Fibroblast of mammary gland (primary cell): ENCODE data around the gene SART3.

Experiments
- DNase-seq: peaks from one replicate; pipeline ENCODE4 v3.0.0-alpha.2; 2010; ENCODE audit warnings: low read depth
- H3K4me3 ChIP-seq: 2 replicates; pipeline ENCODE4 v1.5.1; 2011; ENCODE audit warnings: low read depth, mild to moderate bottlenecking, low read length, moderate library complexity; ENCODE audit not compliant: control insufficient read depth
- CTCF ChIP-seq: conservative IDR thresholded peaks from 2 replicates; pipeline ENCODE4 v1.5.1; 2011; ENCODE audit warnings: low read depth, low read length, inconsistent platforms; ENCODE audit not compliant: control insufficient read depth, insufficient read depth

Gene SART3

GRCh38 chr12:108560752-108561719 lies at the start of gene SART3:
Gene SART3, minus strand, starts transcription at chr12:108561173. Its CDS starts 19 bp downstream, at chr12:108561154.
- peak within 1 kb of the TSS; percentile 85 for H3K4me3 ChIP-seq
- peak; percentile 89 for DNase-seq
- no peak for TF ChIP-seq CTCF

- TF ChIP-seq CTCF, result no peak
- DNase-seq, result no peak
- H3K4me3 ChIP-seq, result no peak overlapping the region
Measured at GRCh38 chr12:108610336-108610815, 49.4 kb upstream of the SART3 start.

- TF ChIP-seq CTCF, result no peak
- H3K4me3 ChIP-seq, result no peak overlapping the region
- DNase-seq, result peak; percentile 94
Measured at GRCh38 chr12:108609537-108610335, 48.8 kb upstream of the SART3 start.

- no peak overlapping the region for H3K4me3 ChIP-seq
- DNase-seq, result no peak
- TF ChIP-seq CTCF, result no peak
Measured at GRCh38 chr12:108608616-108609015, 47.6 kb upstream of the SART3 start.

- H3K4me3 ChIP-seq, result no peak overlapping the region
- DNase-seq, result no peak
- no peak for TF ChIP-seq CTCF
Measured at GRCh38 chr12:108607981-108608600, 47.1 kb upstream of the SART3 start.

- no peak overlapping the region for H3K4me3 ChIP-seq
- no peak for TF ChIP-seq CTCF
- DNase-seq, result no peak
Measured at GRCh38 chr12:108606492-108606891, 45.5 kb upstream of the SART3 start.
